Right cardiac atrium (tissue), 5 donors: ENCODE data around the gene CCNQ. TPM values are rescaled to one million over a fixed set of nuclear protein-coding genes. Genes with fewer than 3 reads are reported as not detected.
A peak's percentile ranks its signal among the peaks of the same experiment; 100 is the strongest.

Experiments used
- ATAC-seq, 2 donors: fragments of 200-7000 bp; cut with Tn5 transposase; one replicate each; pipeline versions ENCODE4 v1.8.0 to v1.9.1; 2020; ENCODE audit warnings: moderate library complexity in 2 of 2, mild to moderate bottlenecking in 1 of 2
- DNase-seq, 3 donors: peaks; one replicate each; pipeline ENCODE4 v3.0.0-alpha.2; 2020
- H3K27ac ChIP-seq: one replicate; pipeline ENCODE4 v1.5.1; 2013; ENCODE audit warnings: mild to moderate bottlenecking, low read length, control low read depth, moderate library complexity
- H3K27me3 ChIP-seq: one replicate; pipeline ENCODE4 v1.6.1; 2013; ENCODE audit not compliant: control insufficient read depth, insufficient read depth
- H3K4me1 ChIP-seq: one replicate; pipeline ENCODE4 v1.6.1; 2013; ENCODE audit warnings: low read length; ENCODE audit not compliant: control insufficient read depth, insufficient read depth
- H3K4me3 ChIP-seq: one replicate; pipeline ENCODE4 v1.5.1; 2013; ENCODE audit warnings: low read length, control low read depth
- H3K9me3 ChIP-seq: one replicate; pipeline ENCODE4 v1.6.1; 2013; ENCODE audit warnings: low read length; ENCODE audit not compliant: control insufficient read depth
- WGBS: extraction: QIAGEN DNeasy Blood & Tissue Kit; methylation state at CpG from one replicate; pipeline ENCODE4 v1.1.7; 2013; 5-methylcytosine and 5-hydroxymethylcytosine counted together
- intact Hi-C, 4 donors: fragments of 100-400 bp; cut with DNase I; formaldehyde crosslinking; loops; one replicate each; pipeline versions ENCODE4 v1.11.0 to v1.14.0; 2022 to 2023
- polyA plus RNA-seq: library from polyadenylated mRNA; stranded (reverse); fragments of 200-250 nt; gene quantifications from one replicate; pipeline ENCODE4 v1.2.3, GENCODE V29; 2013
- total RNA-seq, 4 donors: library from RNA; stranded (reverse); fragmentation: NEBNext Ultra II Directional; extraction: Animal tissue kit (Norgen Biotek cat#: 25700); gene quantifications; one replicate each; pipeline ENCODE4 v1.2.1, GENCODE V29; 2021
- donor health status: healthy with polysubstance abuse.
- donor health status: DM: no; HTN: yes; CAD: no.
- donor health status: DM: no; HTN: no; CAD: no.
- donor health status: DM: no; HTN: yes; CAD: no; lungs with severe emphysema.
- donor health status: DM: yes; HTN: yes; CAD: no.

CCNQ gene
- total and polyA plus RNA-seq, 5 donors, result 24.4 to 55.0 (median 31.4) TPM

- WGBS, result 57% methylated on average over 5 of the region's 5 CpGs
- Histone ChIP-seq H3K27me3 (no peaks in the 10 kb centered on the region), H3K4me1 (peaks cover 3% of the 10 kb centered on the region), H3K27ac (no peak overlapping the region), H3K9me3 (no peaks in the 10 kb centered on the region), H3K4me3 (no peak overlapping the region)
- ATAC-seq, result no peak
- no peak for DNase-seq
- intact Hi-C loops, result no loop called here
Measured at GRCh38 chrX:153636716-153637115, 37.8 kb upstream of the CCNQ start.

- DNase-seq, result peak in 1 of 3 donors; percentile 63
- Histone ChIP-seq H3K27ac (no peak overlapping the region), H3K4me1 (peaks cover 3% of the 10 kb centered on the region), H3K4me3 (no peak overlapping the region), H3K9me3 (no peaks in the 10 kb centered on the region), H3K27me3 (no peaks in the 10 kb centered on the region)
- intact Hi-C loops, result no loop called here
- WGBS, result 78% methylated on average over 21 of the region's 21 CpGs
- ATAC-seq, result no peak
Measured at GRCh38 chrX:153635788-153636668, 37.1 kb upstream of the CCNQ start.

GRCh38 chrX:153635388-153635787 lies 36.4 kb upstream of the CCNQ start:
- H3K4me3 ChIP-seq, result no peak overlapping the region
- intact Hi-C loops, result no loop called here
- peak in 1 of 3 donors; percentile 61 for DNase-seq
- no peak for ATAC-seq
- H3K9me3 ChIP-seq, result no peaks in the 10 kb centered on the region
- no peak overlapping the region for H3K27ac ChIP-seq
- H3K27me3 ChIP-seq, result no peaks in the 10 kb centered on the region
- WGBS, result 72% methylated on average over 6 of the region's 6 CpGs
- peaks cover 3% of the 10 kb centered on the region for H3K4me1 ChIP-seq

GRCh38 chrX:153634832-153635231 lies 35.9 kb upstream of the CCNQ start:
- Histone ChIP-seq H3K9me3 (no peaks in the 10 kb centered on the region), H3K4me3 (no peak overlapping the region), H3K27me3 (no peaks in the 10 kb centered on the region), H3K4me1 (peaks cover 3% of the 10 kb centered on the region), H3K27ac (no peak overlapping the region)
- intact Hi-C loops, result no loop called here
- WGBS, result 33% methylated on average over 15 of the region's 15 CpGs
- ATAC-seq (peak in 1 of 2 donors; percentile 29), DNase-seq (peak in 1 of 3 donors; percentile 78)

- ATAC-seq, result no peak
- Histone ChIP-seq H3K27ac (no peak overlapping the region), H3K9me3 (no peaks in the 10 kb centered on the region), H3K27me3 (no peaks in the 10 kb centered on the region), H3K4me3 (no peak overlapping the region), H3K4me1 (peaks cover 3% of the 10 kb centered on the region)
- intact Hi-C loops, result no loop called here
- WGBS, result 63% methylated on average over 9 of the region's 9 CpGs
- no peak for DNase-seq
Measured at GRCh38 chrX:153634236-153634635, 35.3 kb upstream of the CCNQ start.

- no peak overlapping the region for H3K27ac ChIP-seq
- ATAC-seq (no peak), DNase-seq (peak in 1 of 3 donors; percentile 52)
- no peak overlapping the region for H3K4me3 ChIP-seq
- H3K4me1 ChIP-seq, result peaks cover 3% of the 10 kb centered on the region
- WGBS, result 81% methylated on average over 14 of the region's 15 CpGs
- H3K9me3 ChIP-seq, result no peaks in the 10 kb centered on the region
- intact Hi-C loops, result no loop called here
- H3K27me3 ChIP-seq, result no peaks in the 10 kb centered on the region
Measured at GRCh38 chrX:153633607-153634180, 34.8 kb upstream of the CCNQ start.

GRCh38 chrX:153633048-153633447 lies 34.1 kb upstream of the CCNQ start:
- intact Hi-C loops, result no loop called here
- no peak for DNase-seq
- ATAC-seq, result no peak
- Histone ChIP-seq H3K27me3 (no peaks in the 10 kb centered on the region), H3K27ac (no peak overlapping the region), H3K4me1 (peaks cover 3% of the 10 kb centered on the region), H3K9me3 (no peaks in the 10 kb centered on the region), H3K4me3 (no peak overlapping the region)
- whole genome bisulfite sequencing, result 94% methylated on average over 14 of the region's 14 CpGs

GRCh38 chrX:153632595-153632946 lies 33.6 kb upstream of the CCNQ start:
- no peak overlapping the region for H3K4me3 ChIP-seq
- DNase-seq, result no peak
- intact Hi-C loops, result no loop called here
- no peaks in the 10 kb centered on the region for H3K9me3 ChIP-seq
- no peak for ATAC-seq
- no peaks in the 10 kb centered on the region for H3K27me3 ChIP-seq
- peaks cover 3% of the 10 kb centered on the region for H3K4me1 ChIP-seq
- no peak overlapping the region for H3K27ac ChIP-seq
- WGBS, result 96% methylated on average over 7 of the region's 7 CpGs

- intact Hi-C loops, result no loop called here
- no peaks in the 10 kb centered on the region for H3K9me3 ChIP-seq
- 93% methylated on average over 19 of the region's 19 CpGs for WGBS
- peaks cover 3% of the 10 kb centered on the region for H3K4me1 ChIP-seq
- no peaks in the 10 kb centered on the region for H3K27me3 ChIP-seq
- no peak overlapping the region for H3K4me3 ChIP-seq
- ATAC-seq (no peak), DNase-seq (no peak)
- H3K27ac ChIP-seq, result no peak overlapping the region
Measured at GRCh38 chrX:153631907-153632594, 33.1 kb upstream of the CCNQ start.

GRCh38 chrX:153631346-153631745 lies 32.4 kb upstream of the CCNQ start:
- intact Hi-C loops, result no loop called here
- Histone ChIP-seq H3K27me3 (no peaks in the 10 kb centered on the region), H3K4me3 (no peak overlapping the region), H3K4me1 (peaks cover 3% of the 10 kb centered on the region), H3K9me3 (no peaks in the 10 kb centered on the region), H3K27ac (no peak overlapping the region)
- DNase-seq (no peak), ATAC-seq (no peak)
- 93% methylated on average over 2 of the region's 2 CpGs for WGBS

- Histone ChIP-seq H3K9me3 (no peaks in the 10 kb centered on the region), H3K27ac (no peak overlapping the region), H3K27me3 (no peaks in the 10 kb centered on the region), H3K4me3 (no peak overlapping the region), H3K4me1 (no peaks in the 10 kb centered on the region)
- DNase-seq, result no peak
- intact Hi-C loops, result no loop called here
- 89% methylated on average over 12 of the region's 12 CpGs for WGBS
- no peak for ATAC-seq
Measured at GRCh38 chrX:153628665-153629064, 29.7 kb upstream of the CCNQ start.
